HCT116 (cell line): ENCODE measurements around the gene PCSK2. TPM values are rescaled to one million over a fixed set of nuclear protein-coding genes. Genes with fewer than 3 reads are reported as not detected.

ENCODE experiments used
- ATAC-seq: fragments of 200-7000 bp; cut with Tn5 transposase; 2 replicates; pipeline ENCODE4 v1.9.1; 2020; ENCODE audit warnings: mild to moderate bottlenecking, moderate library complexity
- BruUV-seq: library from RNA; stranded (reverse); fragments of 400-500 nt; replicated peaks from 2 replicates; lab custom pipeline; 2021; lab: Mats Ljungman, UMichigan
- CTCF ChIA-PET: fragments of 300-600 bp; sonication (Branson Sonifier 250); formaldehyde crosslinking; loops from one replicate; lab custom pipeline; 2021; ENCODE audit warnings: antibody characterized with exemption; lab: Charles Lee
- POLR2A ChIA-PET: fragments of 300-600, 350-600 bp; sonication (Branson Sonifier 250); formaldehyde crosslinking; loops from one replicate; lab custom pipeline; 2021; ENCODE audit warnings: antibody characterized with exemption; lab: Charles Lee
- RAD21 ChIA-PET, 2 experiments: fragments of 300-600 bp; sonication (Branson Sonifier 250); formaldehyde crosslinking; loops; one replicate each; lab custom pipeline; 2023; ENCODE audit warnings: low total read pairs in 2 of 2; ENCODE audit not compliant: uncharacterized antibody in 2 of 2, unreplicated experiment in 2 of 2, low non-redundant PET in 1 of 2; lab: Charles Lee
- DNase-seq: peaks from one replicate; pipeline ENCODE4 v3.0.0-alpha.2; 2010; ENCODE audit warnings: low read depth, low spot score
- H2AFZ ChIP-seq: fragments of 200-600 bp; shearing (Covaris generic), sonication (generic); 2 replicates; pipeline ENCODE4 v1.6.1; 2017; ENCODE audit warnings: low read depth, mixed run types, mixed read lengths, antibody characterized with exemption, low read length; ENCODE audit not compliant: poor library complexity, severe bottlenecking
- H3K27ac ChIP-seq: 2 replicates; pipeline ENCODE4 v1.5.1; 2012; ENCODE audit warnings: low read depth, low read length
- H3K27me3 ChIP-seq: fragments of 200-600 bp; sonication (generic); 2 replicates; pipeline ENCODE4 v1.6.1; 2016; ENCODE audit warnings: mixed run types, low read length, mixed read lengths; ENCODE audit not compliant: insufficient read depth
- H3K36me3 ChIP-seq, 2 experiments: fragments of 200-500 bp in 1 of 2; fragments of 200-600 bp in 1 of 2; sonication (Bioruptor generic) in 1 of 2; sonication (generic) in 1 of 2; 2 replicates each; pipeline versions ENCODE4 v1.5.1 to v1.6.1; 2014 to 2016; ENCODE audit warnings: low read length in 2 of 2, inconsistent platforms in 1 of 2, mixed read lengths in 1 of 2, mixed run types in 1 of 2; ENCODE audit not compliant: insufficient read depth in 2 of 2, control insufficient read depth in 1 of 2
- H3K4me1 ChIP-seq, 2 experiments: fragments of 200-600 bp in 1 of 2; sonication (generic) in 1 of 2; 2 replicates each; pipeline versions ENCODE4 v1.5.1 to v1.6.1; 2012 to 2017; ENCODE audit warnings: low read length in 2 of 2, inconsistent platforms in 1 of 2, mild to moderate bottlenecking in 1 of 2, mixed read lengths in 1 of 2, mixed run types in 1 of 2, moderate library complexity in 1 of 2; ENCODE audit not compliant: insufficient read depth in 2 of 2, control insufficient read depth in 1 of 2
- H3K4me2 ChIP-seq: fragments of 200-600 bp; sonication (generic); 2 replicates; pipeline ENCODE4 v1.6.1; 2017; ENCODE audit warnings: mixed run types, low read length, mixed read lengths
- H3K4me3 ChIP-seq, 2 experiments: fragments of 200-600 bp in 1 of 2; sonication (generic) in 1 of 2; replicated peaks in 1 of 2; 2 replicates each; pipeline ENCODE4 v1.5.1; 2011 to 2016; ENCODE audit warnings: low read length in 2 of 2, control low read depth in 1 of 2, low read depth in 1 of 2, mild to moderate bottlenecking in 1 of 2, mixed read lengths in 1 of 2, mixed run types in 1 of 2
- H3K79me2 ChIP-seq: fragments of 200-600 bp; sonication (generic); 2 replicates; pipeline ENCODE4 v1.6.1; 2017; ENCODE audit warnings: mild to moderate bottlenecking, mixed run types, low read length, moderate library complexity, mixed read lengths; ENCODE audit not compliant: insufficient read depth
- H3K9ac ChIP-seq: fragments of 200-600 bp; sonication (generic); 2 replicates; pipeline ENCODE4 v1.6.1; 2016; ENCODE audit warnings: low read length, mixed read lengths
- H3K9me2 ChIP-seq: fragments of 200-600 bp; sonication (generic), shearing (Covaris generic); 2 replicates; pipeline ENCODE4 v1.6.1; 2017; ENCODE audit warnings: mixed run types, mild to moderate bottlenecking, moderate library complexity; ENCODE audit not compliant: insufficient read depth
- H3K9me3 ChIP-seq, 2 experiments: fragments of 200-500 bp in 1 of 2; fragments of 200-600 bp in 1 of 2; sonication (Bioruptor generic) in 1 of 2; sonication (generic) in 1 of 2; 2 replicates each; pipeline ENCODE4 v1.6.1; 2014 to 2017; ENCODE audit warnings: low read length in 2 of 2, mixed read lengths in 2 of 2, inconsistent platforms in 1 of 2, low read depth in 1 of 2, mild to moderate bottlenecking in 1 of 2, mixed run types in 1 of 2, moderate library complexity in 1 of 2; ENCODE audit not compliant: control insufficient read depth in 1 of 2, insufficient read depth in 1 of 2
- H4K20me1 ChIP-seq: fragments of 200-600 bp; sonication (generic), shearing (Covaris generic); 2 replicates; pipeline ENCODE4 v1.6.1; 2017; ENCODE audit warnings: mixed run types, mild to moderate bottlenecking, moderate library complexity; ENCODE audit not compliant: insufficient read depth
- CBX3 ChIP-seq: IDR thresholded peaks from 2 replicates; pipeline ENCODE4 v1.6.1; 2012; ENCODE audit warnings: low read depth
- CEBPB ChIP-seq: IDR thresholded peaks from 2 replicates; pipeline ENCODE4 v1.6.1; 2012; ENCODE audit warnings: low read depth
- EGR1 ChIP-seq: IDR thresholded peaks from 2 replicates; pipeline ENCODE4 v1.6.1; 2012; ENCODE audit warnings: low read depth
- ELF1 ChIP-seq: IDR thresholded peaks from 2 replicates; pipeline ENCODE4 v1.6.1; 2012; ENCODE audit warnings: low read depth, borderline replicate concordance
- EZH2 ChIP-seq: fragments of 200-600 bp; sonication (generic); IDR thresholded peaks from 2 replicates; pipeline ENCODE4 v1.6.1; 2017; ENCODE audit warnings: antibody characterized with exemption, mixed run types
- EZH2phosphoT487 ChIP-seq: fragments of 200-600 bp; IDR thresholded peaks from 2 replicates; pipeline ENCODE4 v1.6.1; 2018; ENCODE audit warnings: antibody characterized with exemption, borderline replicate concordance
- FOSL1 ChIP-seq: IDR thresholded peaks from 2 replicates; pipeline ENCODE4 v1.6.1; 2012; ENCODE audit warnings: low read depth
- JUND ChIP-seq: IDR thresholded peaks from 2 replicates; pipeline ENCODE4 v1.6.1; 2012
- POLR2A ChIP-seq: IDR thresholded peaks from 2 replicates; pipeline ENCODE4 v1.7.0; 2011; ENCODE audit warnings: borderline replicate concordance; ENCODE audit not compliant: insufficient read depth, insufficient read length; ENCODE audit errors: extremely low read depth
- POLR2AphosphoS5 ChIP-seq: IDR thresholded peaks from 2 replicates; pipeline ENCODE4 v1.6.1; 2011; ENCODE audit warnings: mild to moderate bottlenecking, low read depth, low read length, moderate library complexity
- SIN3A ChIP-seq: IDR thresholded peaks from 2 replicates; pipeline ENCODE4 v1.6.1; 2012; ENCODE audit warnings: low read depth
- SP1 ChIP-seq: IDR thresholded peaks from 2 replicates; pipeline ENCODE4 v1.6.1; 2012; ENCODE audit warnings: low read depth
- SRF ChIP-seq: IDR thresholded peaks from 2 replicates; pipeline ENCODE4 v1.6.1; 2012; ENCODE audit warnings: low read depth
- TCF7L2 ChIP-seq: IDR thresholded peaks from 2 replicates; pipeline ENCODE4 v1.7.0; 2011; ENCODE audit warnings: borderline replicate concordance, inconsistent platforms; ENCODE audit not compliant: insufficient read depth, insufficient read length; ENCODE audit errors: extremely low read depth
- YY1 ChIP-seq: IDR thresholded peaks from 2 replicates; pipeline ENCODE4 v1.6.1; 2011; ENCODE audit warnings: low read length, low read depth, moderate library complexity, mild to moderate bottlenecking; ENCODE audit not compliant: insufficient replicate concordance; ENCODE audit errors: extremely low read depth
- ZFX ChIP-seq: fragments of 450-650 bp; IDR thresholded peaks from 2 replicates; pipeline ENCODE4 v1.6.1; 2017
- ZNF274 ChIP-seq: fragments of 200-500 bp; sonication (Bioruptor generic); IDR thresholded peaks from 2 replicates; pipeline ENCODE4 v1.6.1; 2014; ENCODE audit warnings: mild to moderate bottlenecking, low read depth, low read length, inconsistent platforms
- intact Hi-C: fragments of 100-400 bp; cut with micrococcal nuclease; formaldehyde crosslinking; loops from 2 replicates; pipeline ENCODE4 v1.10.0; 2022
- total RNA-seq: library from RNA; stranded (reverse); gene quantifications from one replicate; pipeline ENCODE4 v1.2.1, GENCODE V29; 2021; ENCODE audit not compliant: unreplicated experiment
- TF ChIP-seq, protein P1 (sequence below): IDR thresholded peaks from 2 replicates; pipeline ENCODE4 v1.6.1; 2012; ENCODE audit warnings: low read depth
- TF ChIP-seq, protein P2 (sequence below), 3 experiments: fragments of 200-600 bp in 1 of 3; sonication (generic) in 1 of 3; IDR thresholded peaks in 2 of 3; conservative IDR thresholded peaks in 1 of 3; 2 replicates each; pipeline ENCODE4 v1.5.1; 2012 to 2017; ENCODE audit warnings: low read depth in 2 of 3, low read length in 2 of 3, antibody characterized with exemption in 1 of 3, borderline replicate concordance in 1 of 3, control low read depth in 1 of 3, mild to moderate bottlenecking in 1 of 3, mixed read lengths in 1 of 3, mixed run types in 1 of 3, moderate library complexity in 1 of 3; ENCODE audit not compliant: insufficient read depth in 1 of 3

PCSK2 gene
- total RNA-seq, 1 experiment from 2014 or later, result not detected

DNA sequence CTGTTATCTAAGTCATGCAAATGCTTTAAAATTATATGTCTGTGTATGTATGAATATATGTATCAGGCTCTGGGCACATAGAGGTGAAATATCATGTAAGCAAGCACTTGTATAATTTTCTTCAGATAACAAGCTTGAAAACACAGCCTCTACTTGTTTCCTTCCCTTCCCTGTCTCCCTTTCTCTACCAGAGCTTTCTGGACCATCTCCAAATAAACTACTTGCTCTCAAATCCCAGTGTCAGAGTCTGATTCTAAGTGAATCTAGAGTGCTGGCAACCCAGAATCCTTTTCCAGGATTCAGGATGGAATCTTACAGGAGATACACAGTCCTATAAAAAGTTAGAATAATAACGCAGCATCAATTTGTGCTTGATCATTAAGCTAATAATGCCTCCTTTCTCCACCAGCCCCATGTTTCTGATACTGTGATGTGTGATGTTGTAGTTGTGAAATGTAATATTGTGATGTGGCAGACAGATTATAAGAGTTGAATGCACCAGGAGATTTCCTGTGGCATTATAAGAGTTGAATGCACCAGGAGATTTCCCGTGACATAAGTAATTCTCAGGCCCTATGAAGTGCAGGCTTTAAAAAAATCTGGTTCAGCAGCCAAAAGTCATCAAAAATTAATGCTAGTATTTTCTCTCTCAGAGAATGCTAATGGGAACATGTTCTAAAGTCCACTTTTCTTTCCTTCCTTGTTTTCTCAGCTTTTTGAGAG is 89.6 kb downstream of the PCSK2 start:
- no peak overlapping the region for H3K27ac ChIP-seq
- no peak overlapping the region for H2AFZ ChIP-seq
- ATAC-seq (no peak), DNase-seq (no peak)
- H3K9me3 ChIP-seq, result no peaks in the 10 kb centered on the region
- no peak overlapping the region for H3K9ac ChIP-seq
- H3K36me3 ChIP-seq, result no peaks in the 10 kb centered on the region
- no peaks in the 10 kb centered on the region for H3K4me1 ChIP-seq
- TF ChIP-seq ELF1, result no peak
- no peak for TF ChIP-seq ZFX
- TF ChIP-seq EZH2, result no peak
- TF ChIP-seq, protein P1, sequence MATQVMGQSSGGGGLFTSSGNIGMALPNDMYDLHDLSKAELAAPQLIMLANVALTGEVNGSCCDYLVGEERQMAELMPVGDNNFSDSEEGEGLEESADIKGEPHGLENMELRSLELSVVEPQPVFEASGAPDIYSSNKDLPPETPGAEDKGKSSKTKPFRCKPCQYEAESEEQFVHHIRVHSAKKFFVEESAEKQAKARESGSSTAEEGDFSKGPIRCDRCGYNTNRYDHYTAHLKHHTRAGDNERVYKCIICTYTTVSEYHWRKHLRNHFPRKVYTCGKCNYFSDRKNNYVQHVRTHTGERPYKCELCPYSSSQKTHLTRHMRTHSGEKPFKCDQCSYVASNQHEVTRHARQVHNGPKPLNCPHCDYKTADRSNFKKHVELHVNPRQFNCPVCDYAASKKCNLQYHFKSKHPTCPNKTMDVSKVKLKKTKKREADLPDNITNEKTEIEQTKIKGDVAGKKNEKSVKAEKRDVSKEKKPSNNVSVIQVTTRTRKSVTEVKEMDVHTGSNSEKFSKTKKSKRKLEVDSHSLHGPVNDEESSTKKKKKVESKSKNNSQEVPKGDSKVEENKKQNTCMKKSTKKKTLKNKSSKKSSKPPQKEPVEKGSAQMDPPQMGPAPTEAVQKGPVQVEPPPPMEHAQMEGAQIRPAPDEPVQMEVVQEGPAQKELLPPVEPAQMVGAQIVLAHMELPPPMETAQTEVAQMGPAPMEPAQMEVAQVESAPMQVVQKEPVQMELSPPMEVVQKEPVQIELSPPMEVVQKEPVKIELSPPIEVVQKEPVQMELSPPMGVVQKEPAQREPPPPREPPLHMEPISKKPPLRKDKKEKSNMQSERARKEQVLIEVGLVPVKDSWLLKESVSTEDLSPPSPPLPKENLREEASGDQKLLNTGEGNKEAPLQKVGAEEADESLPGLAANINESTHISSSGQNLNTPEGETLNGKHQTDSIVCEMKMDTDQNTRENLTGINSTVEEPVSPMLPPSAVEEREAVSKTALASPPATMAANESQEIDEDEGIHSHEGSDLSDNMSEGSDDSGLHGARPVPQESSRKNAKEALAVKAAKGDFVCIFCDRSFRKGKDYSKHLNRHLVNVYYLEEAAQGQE, result no peak
- TF ChIP-seq JUND, result no peak
- no peak for TF ChIP-seq YY1
- TF ChIP-seq EGR1, result no peak
- no peak for TF ChIP-seq POLR2AphosphoS5
- no peak for TF ChIP-seq SIN3A
- TF ChIP-seq, protein P2, sequence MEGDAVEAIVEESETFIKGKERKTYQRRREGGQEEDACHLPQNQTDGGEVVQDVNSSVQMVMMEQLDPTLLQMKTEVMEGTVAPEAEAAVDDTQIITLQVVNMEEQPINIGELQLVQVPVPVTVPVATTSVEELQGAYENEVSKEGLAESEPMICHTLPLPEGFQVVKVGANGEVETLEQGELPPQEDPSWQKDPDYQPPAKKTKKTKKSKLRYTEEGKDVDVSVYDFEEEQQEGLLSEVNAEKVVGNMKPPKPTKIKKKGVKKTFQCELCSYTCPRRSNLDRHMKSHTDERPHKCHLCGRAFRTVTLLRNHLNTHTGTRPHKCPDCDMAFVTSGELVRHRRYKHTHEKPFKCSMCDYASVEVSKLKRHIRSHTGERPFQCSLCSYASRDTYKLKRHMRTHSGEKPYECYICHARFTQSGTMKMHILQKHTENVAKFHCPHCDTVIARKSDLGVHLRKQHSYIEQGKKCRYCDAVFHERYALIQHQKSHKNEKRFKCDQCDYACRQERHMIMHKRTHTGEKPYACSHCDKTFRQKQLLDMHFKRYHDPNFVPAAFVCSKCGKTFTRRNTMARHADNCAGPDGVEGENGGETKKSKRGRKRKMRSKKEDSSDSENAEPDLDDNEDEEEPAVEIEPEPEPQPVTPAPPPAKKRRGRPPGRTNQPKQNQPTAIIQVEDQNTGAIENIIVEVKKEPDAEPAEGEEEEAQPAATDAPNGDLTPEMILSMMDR (IDR thresholded peaks at IDR 0.05 in 2 of 3, conservative IDR thresholded peaks at IDR 0.05 in 1 of 3; ENCODE audit: borderline replicate concordance in 1 of 3, insufficient read depth in 1 of 3, low read depth in 2 of 3, low read length in 2 of 3), result no peak
- no peak for TF ChIP-seq SRF
- no peak for TF ChIP-seq CEBPB
- TF ChIP-seq CBX3, result no peak
- TF ChIP-seq ZNF274, result no peak
- no peak for TF ChIP-seq SP1
- no peak for TF ChIP-seq TCF7L2
- no peak for TF ChIP-seq FOSL1
- no peak for TF ChIP-seq EZH2phosphoT487
- TF ChIP-seq POLR2A, result no peak
- no peak overlapping the region for H3K4me3 ChIP-seq
- ChIA-PET RAD21 (no interaction called here), POLR2A (no interaction called here), CTCF (no interaction called here)
- no peak overlapping the region for H3K4me2 ChIP-seq
- H3K27me3 ChIP-seq, result peaks cover 21% of the 10 kb centered on the region
- no TSS peak for BruUV-seq
- no peaks in the 10 kb centered on the region for H4K20me1 ChIP-seq
- no peaks in the 10 kb centered on the region for H3K79me2 ChIP-seq
- no peaks in the 10 kb centered on the region for H3K9me2 ChIP-seq
- intact Hi-C loops, result no loop called here
